ENCODE measurements around the gene HGFAC.

HGFAC gene

DNA sequence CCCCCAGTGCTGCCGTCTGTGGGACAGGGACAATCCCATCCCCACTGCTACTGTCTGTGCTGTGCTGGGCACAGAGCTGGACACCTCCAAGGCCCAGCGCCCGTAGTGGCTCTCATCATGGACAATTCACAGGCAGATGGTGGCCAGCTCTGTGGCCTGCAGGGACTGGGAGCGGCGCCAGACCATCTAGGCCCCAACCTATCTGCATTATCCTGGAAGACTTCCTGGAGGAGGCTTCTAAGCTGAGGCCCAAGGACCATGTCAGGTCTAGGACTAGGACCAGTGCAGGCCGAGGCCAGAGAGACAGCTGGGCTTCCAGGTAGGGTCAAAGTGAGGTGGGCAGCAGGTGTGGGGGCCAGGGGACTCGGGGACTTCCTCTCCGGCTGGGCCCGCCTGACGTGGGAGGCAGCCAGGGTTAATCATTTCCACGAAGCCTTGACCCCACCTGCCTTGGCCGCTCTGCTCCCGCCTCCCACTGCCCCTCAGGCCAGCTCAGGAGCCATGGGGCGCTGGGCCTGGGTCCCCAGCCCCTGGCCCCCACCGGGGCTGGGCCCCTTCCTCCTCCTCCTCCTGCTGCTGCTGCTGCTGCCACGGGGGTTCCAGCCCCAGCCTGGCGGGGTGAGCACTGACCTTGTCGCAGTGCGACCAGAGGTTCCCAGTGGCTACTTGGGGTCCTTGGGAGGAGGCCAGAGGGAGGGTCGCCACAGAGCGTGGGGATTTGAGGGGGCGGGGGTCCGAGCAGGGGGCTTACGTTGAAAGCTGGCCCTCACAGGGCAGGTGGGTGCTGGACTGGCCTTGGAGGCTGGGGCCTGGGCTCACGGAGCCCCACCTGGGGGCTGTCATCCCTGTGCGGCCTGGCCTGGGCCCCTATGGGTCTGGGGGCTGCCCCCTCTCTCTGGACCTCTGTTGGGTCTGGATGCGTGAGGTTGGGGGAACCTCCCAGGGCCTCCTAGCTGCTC, at the start of gene HGFAC:
Gene HGFAC (plus strand): TSS at position 468 of the 959 bp plus-strand sequence. CDS start 34 bp downstream, at position 502.
- FAIRE-seq (no peak), DNase-seq (ENCODE audit: insufficient read length, low spot score) (no peak)

GRCh38 chr4:3392321-3392720, 49.4 kb upstream of the HGFAC start:
- no peak for DNase-seq (ENCODE audit: insufficient read length, low spot score)
- no peak for FAIRE-seq
- TF ChIP-seq POLR2A (IDR thresholded peaks at IDR 0.05; ENCODE audit: low read depth, low read length) = no peak

More for the DNA sequence above, at the start of gene HGFAC:
- TF ChIP-seq POLR2A (IDR thresholded peaks at IDR 0.05; ENCODE audit: low read depth, low read length) = no peak

- no peak for DNase-seq (ENCODE audit: insufficient read length, low spot score)
- FAIRE-seq = no peak
- no peak for TF ChIP-seq POLR2A (IDR thresholded peaks at IDR 0.05; ENCODE audit: low read depth, low read length)
Observed at GRCh38 chr4:3393171-3393570, 48.6 kb upstream of the HGFAC start.

GRCh38 chr4:3396600-3396999, 45.2 kb upstream of the HGFAC start:
- FAIRE-seq (no peak), DNase-seq (ENCODE audit: insufficient read length, low spot score) (no peak)
- no peak for TF ChIP-seq POLR2A (IDR thresholded peaks at IDR 0.05; ENCODE audit: low read depth, low read length)

GRCh38 chr4:3397128-3397527, 44.6 kb upstream of the HGFAC start:
- FAIRE-seq (no peak), DNase-seq (ENCODE audit: insufficient read length, low spot score) (no peak)
- TF ChIP-seq POLR2A (IDR thresholded peaks at IDR 0.05; ENCODE audit: low read depth, low read length) = no peak

DNA sequence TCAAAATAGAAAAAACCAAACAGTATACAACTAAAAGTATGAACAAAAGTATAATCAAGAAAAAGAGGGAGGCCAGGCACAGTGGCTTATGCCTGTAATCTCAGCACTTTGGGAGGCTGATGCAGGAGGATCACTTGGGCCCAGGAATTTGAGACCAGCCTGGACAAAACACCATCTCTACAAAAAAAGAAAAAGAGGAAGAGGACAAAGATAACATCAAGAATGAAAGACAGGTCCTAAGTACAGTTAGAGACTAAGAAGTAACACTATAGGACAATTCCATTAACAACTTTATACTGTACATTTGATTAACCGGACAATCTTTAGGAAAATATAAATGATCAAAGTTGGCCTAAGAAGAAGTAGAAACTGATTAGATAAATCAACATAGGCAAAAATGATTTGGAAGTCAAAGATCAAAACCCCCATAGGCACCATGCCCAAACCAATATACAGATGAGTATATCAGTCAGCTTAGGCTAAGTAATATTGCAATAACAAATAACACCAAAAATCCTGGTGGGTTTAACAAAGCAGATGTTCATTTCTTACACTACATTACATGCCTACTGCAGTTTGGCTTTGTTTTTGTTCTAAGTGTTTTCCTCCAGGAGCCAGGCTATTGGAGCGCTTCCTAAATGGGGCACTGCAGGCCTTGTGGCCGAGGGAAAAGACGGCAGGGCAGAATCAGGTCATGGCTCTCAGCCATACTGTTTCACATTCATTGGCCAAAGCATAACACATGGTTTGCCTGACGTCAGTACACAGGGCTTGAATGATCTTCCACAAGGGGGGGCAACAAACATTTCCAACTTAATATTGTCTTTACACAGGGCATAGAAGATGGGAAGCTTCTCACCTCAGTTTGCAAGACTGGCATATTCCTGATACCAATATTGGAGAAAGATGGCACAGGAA, 42.2 kb upstream of the HGFAC start:
- FAIRE-seq = no peak
- TF ChIP-seq POLR2A (IDR thresholded peaks at IDR 0.05; ENCODE audit: low read depth, low read length) = no peak
- no peak for DNase-seq (ENCODE audit: insufficient read length, low spot score)

- FAIRE-seq (no peak), DNase-seq (ENCODE audit: insufficient read length, low spot score) (no peak)
- TF ChIP-seq POLR2A (IDR thresholded peaks at IDR 0.05; ENCODE audit: low read depth, low read length) = no peak
Observed at GRCh38 chr4:3401436-3402171, 40.2 kb upstream of the HGFAC start.

- DNase-seq (ENCODE audit: insufficient read length, low spot score) (no peak), FAIRE-seq (no peak)
- TF ChIP-seq POLR2A (IDR thresholded peaks at IDR 0.05; ENCODE audit: low read depth, low read length) = no peak
Observed at GRCh38 chr4:3402491-3403347, 39.0 kb upstream of the HGFAC start.

DNA sequence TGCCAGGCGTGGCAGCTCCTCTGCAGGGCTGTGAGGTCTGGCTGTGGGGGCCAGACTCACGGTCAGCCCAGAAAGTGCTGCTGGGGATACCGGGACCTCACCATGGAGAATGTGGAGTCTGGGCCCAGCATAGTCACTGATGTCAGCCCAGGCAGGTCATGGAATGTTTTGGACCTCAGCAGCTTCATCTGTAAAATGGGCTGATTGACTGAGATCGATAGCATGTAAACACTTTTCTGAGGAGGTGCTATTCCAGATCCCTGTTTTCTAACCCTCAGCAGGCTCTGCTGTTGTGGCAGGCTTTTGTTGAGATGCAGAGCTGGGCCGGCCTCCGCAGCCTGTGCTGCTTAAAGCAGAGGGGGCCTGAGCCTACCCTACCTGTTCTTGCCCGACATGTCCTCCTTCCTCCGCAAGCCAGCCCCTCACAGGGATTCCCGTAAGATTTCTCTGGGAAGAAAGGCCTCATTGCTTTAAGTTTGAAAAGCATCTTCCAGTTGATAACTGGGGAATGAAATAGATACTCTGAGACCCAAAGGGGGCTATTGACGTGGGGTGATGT, 38.3 kb upstream of the HGFAC start:
- TF ChIP-seq POLR2A (IDR thresholded peaks at IDR 0.05; ENCODE audit: low read depth, low read length) = no peak
- no peak for DNase-seq (ENCODE audit: insufficient read length, low spot score)
- FAIRE-seq = no peak

DNA sequence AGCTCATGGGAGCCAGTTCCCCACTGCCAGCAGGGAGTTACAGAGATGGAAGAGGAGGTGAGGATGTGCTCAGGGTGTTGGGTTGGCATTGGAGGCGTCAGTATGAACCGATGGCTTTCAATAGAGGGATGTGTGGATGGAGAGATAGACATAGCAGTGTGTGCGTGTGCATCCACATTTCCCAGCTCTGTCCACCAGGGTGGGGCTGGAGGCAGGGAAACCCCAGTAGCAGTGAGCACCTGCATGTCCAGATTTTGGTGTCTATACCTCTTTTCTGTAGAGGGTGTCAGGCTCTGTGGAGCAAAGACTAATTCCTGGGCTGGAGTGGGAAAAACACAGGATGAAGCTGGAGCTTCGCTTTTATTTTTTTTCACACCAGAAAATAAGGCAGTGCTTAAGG, 37.2 kb upstream of the HGFAC start:
- DNase-seq (ENCODE audit: insufficient read length, low spot score) (no peak), FAIRE-seq (no peak)
- no peak for TF ChIP-seq POLR2A (IDR thresholded peaks at IDR 0.05; ENCODE audit: low read depth, low read length)

GRCh38 chr4:3405176-3405575, 36.6 kb upstream of the HGFAC start:
- no peak for FAIRE-seq
- TF ChIP-seq POLR2A (IDR thresholded peaks at IDR 0.05; ENCODE audit: low read depth, low read length) = no peak
- no peak for DNase-seq (ENCODE audit: insufficient read length, low spot score)

DNA sequence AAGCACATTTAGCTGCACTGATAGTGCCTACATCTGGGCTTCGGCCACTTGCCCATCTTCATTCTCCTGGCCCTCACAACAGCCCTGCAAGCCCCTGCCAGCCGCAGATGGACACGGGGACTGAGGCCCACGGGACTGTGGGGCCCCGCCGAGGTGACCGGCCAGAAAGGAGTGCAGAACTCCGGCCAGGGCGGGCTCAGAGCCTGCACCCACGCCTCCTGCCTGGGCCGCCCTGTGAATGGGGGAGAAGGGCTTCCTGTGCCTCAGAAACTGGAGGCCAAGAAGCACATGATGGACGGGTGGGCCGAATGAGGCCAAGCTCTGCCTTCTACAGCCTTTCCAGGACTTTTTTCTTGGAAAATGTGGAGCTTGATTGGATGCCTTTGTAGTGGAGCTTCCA, 35.7 kb upstream of the HGFAC start:
- DNase-seq (ENCODE audit: insufficient read length, low spot score) (no peak), FAIRE-seq (no peak)
- TF ChIP-seq POLR2A (IDR thresholded peaks at IDR 0.05; ENCODE audit: low read depth, low read length) = no peak

Data from H54 (cell line).